Stimulated activated CD4-positive, alpha-beta T cell treated with anti-CD3 and anti-CD28 coated beads, Interleukin-15, amount 100 ng/mL, for 24 hours (primary cell): ENCODE data around the gene UXS1.
A peak's percentile ranks its signal among the peaks of the same experiment; 100 is the strongest.

Source experiments
- DNase-seq: peaks from one replicate; pipeline ENCODE4 v3.0.0-alpha.2; 2020

The UXS1 gene

DNA sequence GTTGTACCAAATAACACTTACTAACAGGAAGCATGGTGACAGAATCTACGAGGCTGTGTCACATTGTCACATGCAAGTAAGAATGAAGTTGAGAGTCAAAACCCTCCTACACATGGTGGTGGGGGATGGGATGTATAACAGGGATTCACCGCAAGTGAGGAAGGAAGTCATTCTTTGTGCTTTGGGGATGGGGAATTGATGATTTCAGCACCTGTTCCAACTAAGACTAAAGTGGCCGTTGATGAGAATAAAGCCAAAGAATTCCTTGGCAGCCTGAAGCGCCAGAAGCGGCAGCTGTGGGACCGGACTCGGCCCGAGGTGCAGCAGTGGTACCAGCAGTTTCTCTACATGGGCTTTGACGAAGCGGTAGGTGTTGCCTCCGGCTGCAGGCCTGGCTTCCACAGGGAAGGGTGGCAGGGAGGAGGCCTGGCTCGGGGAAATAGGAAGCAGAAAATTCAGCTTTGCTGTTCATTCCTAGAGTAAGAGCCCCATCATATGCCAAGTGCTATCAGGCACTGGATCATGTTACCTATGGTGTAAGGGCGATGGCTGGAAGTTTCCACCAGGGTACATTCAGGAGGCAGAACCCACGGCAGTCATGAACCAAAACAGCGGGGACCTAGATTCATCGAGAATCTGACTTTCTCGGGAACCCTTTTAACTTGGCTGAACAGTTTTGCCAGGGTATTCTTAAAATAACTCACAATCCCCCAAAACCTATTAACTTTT is 120.3 kb downstream of the UXS1 start:
- DNase-seq: no peak

DNA sequence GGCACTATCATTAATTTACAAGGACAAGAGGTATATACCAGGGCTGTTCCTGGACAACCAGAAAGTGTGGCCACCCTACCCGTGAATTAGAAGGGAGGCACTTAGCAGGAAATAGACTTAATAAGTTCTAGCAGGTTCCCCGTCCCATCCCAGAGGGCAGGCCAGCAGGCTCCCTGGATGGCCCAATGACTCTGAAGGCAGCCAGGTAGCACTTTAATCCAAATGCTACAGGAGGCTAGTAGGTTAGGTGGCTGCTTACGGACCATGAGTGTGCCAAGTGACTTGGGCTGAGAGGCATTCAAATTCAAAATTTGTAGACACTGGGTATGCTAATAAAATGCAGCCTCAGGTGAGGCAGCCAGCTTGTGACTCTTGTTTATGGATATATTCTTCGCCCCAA is 123.9 kb downstream of the UXS1 start:
- no peak for DNase-seq

DNA sequence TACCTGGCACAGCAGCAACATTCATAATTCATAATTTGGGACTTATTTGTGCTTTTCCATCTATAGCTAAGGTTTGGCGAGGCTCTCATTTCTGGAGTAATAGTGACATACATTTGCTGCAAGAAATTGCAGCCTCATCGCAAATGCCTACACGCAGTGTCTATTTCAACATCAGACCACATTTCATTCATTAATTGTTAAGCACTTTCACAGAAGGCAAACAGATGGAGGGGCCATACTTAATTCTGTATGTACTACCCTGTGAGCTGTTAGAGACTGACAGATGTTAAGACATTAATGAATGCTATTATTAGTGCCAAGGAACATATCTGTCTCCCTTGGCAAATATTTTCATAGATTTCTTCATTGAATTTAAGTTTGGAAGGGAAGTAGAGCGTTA is 125.7 kb downstream of the UXS1 start:
- DNase-seq: no peak

DNA sequence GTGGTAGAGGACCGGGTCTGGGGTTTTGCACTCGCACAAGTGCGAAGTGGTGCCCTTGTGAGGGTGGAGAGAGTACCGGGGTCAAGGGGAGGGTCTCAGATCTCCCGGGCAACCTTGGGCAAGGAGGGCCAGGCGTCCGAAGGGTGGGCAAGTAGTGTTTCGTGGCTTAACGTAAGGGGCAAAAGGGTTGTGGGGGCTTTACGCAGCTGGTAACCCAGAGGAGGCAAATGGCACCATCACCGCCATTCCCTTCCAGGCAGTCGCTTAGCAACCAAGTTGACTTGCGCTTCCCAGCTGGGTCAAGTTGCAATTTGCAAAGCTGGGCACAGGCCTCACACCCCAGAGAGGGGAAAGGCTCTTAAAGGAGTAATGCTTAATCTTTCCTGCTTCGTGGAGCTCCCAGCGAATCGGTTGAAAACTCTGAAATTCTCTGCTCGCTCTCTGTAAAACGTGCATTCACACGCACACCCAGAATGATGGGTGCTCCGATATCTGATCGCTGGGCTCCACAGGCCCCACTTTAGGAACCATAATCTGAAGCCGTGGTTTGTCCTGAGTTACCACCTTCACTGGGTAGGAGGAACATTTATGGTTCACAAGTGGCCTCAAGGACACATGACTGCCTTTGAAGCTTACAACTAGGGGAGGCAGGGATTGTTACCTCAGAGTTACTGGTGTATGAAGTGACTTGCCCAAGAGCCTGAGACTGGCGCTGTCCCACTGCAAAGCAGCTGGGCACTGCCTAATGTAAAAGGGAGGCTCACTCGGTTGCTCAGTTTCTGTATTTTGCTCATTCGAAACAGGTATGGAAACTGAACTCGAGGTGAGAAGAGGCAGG is 127.9 kb downstream of the UXS1 start:
- no peak for DNase-seq

DNA sequence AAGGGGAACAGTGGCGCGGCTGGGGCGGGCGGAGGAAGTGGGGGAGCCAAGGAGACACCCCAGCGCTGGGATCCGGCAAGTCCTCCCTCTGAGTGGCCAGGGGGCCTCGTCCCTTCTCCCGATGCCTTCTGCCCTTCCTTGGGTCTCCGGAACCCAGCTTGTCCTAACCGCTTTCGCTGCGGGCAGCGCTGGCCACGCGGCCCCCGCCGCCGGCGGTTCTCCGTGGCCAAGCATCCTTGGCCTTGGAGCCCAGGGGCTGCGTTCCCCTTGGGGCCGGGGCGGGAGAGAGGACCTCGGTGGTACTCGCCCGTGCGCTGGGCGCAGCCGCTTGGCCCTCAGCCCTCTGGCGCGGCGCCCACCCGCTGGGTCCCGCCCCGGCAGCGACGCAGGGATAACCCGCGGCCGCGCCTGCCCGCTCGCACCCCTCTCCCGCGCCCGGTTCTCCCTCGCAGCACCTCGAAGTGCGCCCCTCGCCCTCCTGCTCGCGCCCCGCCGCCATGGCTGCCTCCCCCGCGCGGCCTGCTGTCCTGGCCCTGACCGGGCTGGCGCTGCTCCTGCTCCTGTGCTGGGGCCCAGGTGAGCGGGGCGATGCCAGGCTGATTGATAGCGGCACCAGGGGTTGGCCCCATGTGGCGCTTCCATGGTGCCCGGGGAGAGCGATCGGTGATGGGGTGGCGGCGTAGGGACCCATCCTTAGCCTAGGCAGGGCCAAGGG is 128.7 kb downstream of the UXS1 start:
- DNase-seq: peak; percentile 39

DNA sequence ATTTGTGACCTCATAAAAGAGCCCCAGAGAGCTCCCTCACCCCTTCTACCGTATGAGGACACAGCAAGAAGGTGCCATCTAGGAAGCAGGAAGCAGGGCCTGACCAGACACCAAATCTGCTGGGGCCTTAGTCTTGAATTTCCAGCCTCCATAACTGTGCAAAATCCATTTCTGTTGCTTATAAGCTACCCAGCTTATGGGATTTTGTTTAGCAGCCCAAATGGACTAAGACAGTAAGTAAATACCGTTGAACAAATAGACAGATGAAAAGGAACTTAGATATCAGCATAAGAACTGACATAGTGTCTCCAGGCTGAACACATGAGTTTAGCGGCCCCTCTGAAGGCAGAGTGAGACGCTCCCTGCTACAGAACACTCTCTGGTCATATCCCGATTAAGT is 130.9 kb downstream of the UXS1 start:
- no peak for DNase-seq

DNA sequence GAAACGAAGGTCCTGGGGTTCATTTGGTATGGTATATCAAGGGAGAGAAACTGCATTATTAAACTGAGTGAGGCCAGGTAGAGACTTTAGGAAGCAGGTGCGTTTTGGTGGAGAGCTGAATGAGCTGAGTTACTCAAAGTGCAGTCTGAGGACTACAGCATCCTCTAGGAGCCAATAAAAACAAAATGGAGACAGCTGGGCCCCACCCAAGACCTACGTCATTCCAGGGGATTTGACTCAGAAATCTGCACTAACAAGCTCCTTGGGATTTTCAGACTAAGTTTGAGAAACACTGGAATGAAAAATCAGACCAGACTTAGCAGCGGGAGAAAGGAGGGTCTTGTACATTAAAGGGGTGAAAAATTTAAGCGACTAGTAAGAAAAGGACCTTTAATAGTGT is 131.5 kb downstream of the UXS1 start:
- DNase-seq: no peak

DNA sequence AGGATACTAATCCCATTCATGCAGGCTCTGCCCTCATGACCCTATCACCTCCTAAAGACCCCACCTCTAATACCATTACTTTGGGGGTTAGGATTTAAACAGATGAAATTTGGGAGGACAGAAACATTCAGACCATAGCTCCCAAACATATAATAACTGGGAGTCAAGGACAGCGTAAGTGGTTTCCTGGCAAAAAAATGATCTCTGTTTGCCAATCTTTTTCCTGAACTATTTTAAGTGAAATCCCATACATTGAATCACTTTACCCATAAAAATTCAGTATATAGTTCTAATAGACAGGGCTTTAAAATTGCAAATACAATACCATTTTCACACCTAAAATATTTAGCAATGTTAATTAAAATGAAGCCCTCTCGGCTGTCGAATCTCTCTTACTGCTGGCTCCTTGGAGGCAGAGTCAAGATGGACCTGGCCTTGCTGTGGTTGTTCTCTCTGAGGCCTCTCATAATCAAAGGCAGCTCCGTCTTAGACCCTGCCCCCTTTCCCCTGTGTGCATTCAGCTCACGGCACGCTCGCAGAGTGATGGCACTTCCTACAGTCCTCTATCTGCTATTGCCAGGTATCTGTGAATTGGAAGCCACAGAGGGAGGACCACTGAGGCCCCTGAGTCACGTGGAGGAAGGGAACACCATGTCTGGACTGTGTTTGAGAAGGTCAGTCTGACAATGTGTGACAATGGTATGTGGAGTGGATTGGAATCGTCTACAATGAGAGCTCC is 132.3 kb downstream of the UXS1 start:
- DNase-seq: no peak

DNA sequence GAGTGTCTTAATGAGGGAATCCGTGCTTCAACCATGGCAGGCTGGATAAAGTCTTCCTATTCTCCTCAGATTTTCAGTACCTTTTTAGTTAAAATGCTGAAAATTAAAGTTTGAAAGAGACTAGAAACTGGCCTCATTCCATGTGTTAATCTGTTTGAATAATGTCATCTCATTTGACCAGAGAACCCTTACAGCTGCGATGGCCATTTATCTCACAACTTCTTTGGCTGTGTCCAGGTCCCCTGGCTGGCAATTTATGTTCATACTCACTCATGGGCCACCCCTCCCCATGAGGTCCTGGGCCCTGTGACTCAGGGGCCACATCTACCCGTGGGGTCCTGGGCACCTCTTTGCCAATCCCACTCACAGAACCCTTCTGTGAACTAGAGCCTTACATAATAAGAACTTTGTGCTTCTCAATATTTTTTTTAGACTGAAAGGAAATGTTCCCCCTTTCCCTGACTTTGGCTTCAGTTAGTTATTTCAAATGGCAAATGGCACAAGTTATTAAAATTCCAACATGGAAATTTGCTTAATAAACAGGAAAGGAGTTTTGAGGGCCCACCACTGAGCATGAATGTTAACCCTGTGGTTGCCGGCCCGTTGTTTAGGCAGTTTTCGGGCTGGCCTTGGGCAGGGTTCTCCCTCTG is 134.6 kb downstream of the UXS1 start:
- no peak for DNase-seq

DNA sequence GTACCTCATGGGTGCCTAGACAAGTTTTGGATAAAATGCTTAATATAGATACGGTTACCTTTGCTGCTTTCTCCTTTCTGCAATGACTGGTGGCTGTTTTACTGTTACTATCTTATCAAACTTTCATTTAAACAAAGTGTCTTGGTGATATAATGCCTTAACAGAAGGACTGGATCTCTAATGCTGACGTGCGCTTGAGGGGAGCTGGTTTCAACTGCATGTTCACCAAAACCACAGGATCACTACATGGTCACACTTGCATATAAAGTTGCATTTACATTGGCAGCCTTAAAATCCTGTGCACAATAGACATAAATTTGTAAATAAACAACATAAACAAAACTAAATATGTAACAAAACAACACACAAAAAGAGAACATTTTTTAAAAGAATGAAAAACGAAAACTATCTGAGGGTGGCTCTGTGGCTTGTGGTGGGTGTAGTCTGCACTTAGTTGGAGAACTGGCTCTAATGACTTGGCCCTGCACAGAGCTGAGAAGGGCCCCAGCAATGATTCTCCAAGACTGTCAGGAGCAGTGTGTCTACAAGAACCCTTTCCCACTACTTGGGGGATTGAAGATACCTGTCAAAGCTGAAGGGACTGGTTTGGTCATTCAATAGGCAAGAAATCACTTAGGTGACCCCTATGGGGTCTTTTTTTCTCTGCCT is 135.5 kb downstream of the UXS1 start:
- DNase-seq: no peak

DNA sequence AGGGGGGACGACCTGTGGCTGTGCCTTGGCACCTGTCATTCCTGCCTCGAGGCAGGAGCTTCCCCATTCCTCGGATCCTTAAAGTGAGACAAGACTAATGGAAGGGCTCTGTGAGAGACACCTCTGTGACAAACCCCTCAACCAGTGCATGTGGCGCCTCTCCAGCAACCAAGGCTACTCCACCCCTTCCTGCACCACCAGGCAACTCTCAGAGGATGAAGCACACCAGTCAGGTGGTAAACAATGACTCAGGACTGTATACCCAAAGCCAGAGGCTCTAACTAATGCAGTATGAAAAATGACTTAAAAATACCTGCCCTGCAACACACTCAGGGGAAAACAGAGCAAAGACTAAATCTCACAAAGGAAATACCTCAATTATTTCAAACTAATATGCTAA is 136.9 kb downstream of the UXS1 start:
- peak; percentile 29 for DNase-seq

DNA sequence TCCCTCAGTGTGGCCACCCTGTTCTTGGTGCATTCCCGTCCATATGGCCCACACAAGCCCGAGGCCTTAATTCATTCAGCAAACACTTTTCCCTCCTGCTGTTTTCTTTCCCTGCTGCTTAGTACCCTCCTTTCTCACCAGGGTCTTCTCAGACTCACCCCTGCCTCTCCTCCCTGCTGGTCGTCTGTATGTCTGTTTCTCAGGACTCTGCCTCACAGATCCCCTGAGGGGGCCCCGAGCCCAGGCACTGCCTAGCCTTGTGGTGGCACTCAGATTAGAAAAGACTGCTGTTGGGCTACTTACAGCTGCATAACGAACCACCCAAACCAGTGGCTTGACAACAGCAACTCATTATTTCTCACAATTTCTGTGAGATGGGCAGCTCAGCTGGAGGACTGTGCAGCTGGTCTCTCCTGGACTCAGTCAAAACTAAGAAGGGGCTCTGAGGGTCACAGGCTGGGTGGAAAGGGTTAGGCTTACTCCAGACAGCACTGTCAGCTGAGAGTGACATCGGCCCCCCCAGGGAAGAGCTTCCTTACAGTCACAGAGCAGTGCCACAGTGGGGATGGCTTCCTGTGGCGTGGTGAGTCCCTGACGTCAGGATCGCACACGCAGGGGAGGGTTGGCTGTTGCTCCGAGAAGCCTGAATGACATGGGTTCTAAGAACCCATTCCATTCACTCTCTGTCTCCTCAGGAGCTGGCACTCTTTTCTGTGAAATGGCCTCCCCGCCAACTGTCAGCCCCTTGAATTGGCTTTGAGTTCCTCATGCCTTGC is 139.0 kb downstream of the UXS1 start:
- no peak for DNase-seq

DNA sequence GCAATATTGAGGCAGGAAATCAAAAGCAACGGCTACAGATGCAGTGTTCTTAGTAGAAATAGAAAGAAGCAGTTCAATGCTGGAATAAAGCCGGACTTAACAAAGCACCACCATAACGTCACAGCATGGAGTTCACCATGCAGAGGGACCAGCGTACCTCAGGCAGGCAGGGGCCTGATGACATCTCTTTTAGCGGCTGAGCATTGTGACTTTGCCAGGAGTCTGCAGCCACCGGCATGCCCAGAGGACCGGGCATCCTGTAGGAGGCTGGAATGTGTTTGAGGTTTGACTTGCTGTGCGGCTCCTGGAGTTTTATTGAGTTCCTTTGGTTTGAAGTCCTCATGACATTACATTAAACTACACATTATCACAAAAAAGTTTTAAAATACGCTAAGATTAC is 139.8 kb downstream of the UXS1 start:
- DNase-seq: no peak

DNA sequence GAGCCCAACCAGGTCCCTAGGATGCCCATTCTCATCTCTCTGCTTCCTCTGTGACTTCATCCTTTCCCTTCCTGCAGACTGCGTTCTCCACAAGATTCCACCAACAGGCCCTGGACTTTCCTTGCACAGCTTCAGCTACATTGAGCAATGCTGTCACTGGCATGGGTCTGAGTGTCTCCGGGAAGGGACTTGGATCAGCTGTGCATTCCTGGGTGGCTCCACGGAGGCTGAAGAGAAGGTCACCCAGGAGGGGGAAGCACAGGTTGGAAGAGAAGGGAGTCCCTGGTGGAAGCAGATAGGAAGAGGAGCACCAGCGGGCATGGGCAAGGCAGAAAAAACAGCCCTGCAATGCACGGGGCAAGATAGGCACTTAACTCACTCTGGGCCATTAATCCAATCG is 140.5 kb downstream of the UXS1 start:
- DNase-seq: no peak

DNA sequence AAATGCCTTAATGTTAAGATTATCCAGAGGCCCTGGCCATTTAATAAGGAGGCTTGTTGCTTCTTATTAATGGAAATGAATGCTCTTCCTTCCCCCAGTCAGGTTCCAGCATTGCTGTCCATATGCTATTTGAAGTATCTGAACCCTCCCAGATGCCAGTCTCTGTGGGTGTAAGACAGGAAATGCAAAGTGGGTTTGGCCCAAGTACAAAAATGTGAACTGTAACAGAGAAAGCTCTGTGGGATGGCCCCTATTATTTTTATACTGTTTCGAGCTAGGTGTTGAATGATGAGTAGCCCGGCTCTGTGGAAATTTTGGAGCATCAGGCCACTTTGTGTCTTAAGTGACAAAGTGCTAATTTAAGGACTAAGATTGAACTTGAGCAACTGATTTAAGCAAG is 141.0 kb downstream of the UXS1 start:
- no peak for DNase-seq

DNA sequence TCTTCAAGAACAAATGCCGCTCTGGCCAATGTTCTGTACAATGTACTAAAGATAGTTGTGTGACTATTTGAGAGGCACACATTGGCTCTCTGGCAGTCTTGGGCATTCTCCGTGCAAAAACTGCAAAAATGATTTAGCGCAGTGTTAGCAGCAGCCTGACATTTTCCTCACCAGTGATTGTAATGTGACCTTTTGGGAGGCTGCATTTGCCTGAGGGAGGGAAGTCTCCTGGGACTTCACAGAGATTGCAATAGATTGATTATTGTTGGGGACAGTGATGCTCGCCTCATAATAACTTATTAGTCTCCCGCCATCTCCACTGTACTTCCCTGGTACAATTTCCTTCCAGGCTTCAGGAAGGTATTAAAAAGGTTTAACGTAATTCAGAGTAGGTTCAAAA is 149.2 kb downstream of the UXS1 start:
- no peak for DNase-seq

DNA sequence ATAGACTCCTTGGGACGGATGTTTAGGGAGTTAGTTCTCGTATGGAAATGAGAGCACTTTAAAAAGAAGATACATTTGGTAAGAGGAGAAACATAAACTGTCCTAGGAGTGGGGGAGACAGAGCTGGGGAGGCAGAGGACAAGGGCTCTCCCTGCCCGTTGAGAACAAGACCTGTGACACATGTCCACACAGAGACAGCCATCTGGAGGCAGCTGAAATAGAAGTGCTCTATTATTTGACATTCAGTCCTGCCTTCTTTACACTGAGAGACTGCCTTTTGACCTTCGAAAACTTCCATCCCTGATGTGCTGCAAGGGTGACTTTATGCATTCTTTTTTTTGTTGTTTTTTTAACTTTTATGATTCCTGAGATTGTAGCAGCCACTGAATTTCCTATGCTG is 150.1 kb downstream of the UXS1 start:
- no peak for DNase-seq
